ENCODE data around the gene TAL1. TPM values are rescaled to one million over a fixed set of nuclear protein-coding genes. Genes with fewer than 3 reads are reported as not detected.

TAL1 gene
- total and polyA plus RNA-seq, 2 of the 8 experiments (the other 6 are each of a cell fraction or from before 2014, with no cell fraction given) = 0.09 to 0.15 TPM

- H3K23ac ChIP-seq (ENCODE audit: insufficient read length) = no peak overlapping the region
- no peaks in the 10 kb centered on the region for H4K20me1 ChIP-seq (replicated peaks in 1 of 2; ENCODE audit: control insufficient read depth in 1 of 2, insufficient read depth in 2 of 2, low read length in 2 of 2)
- FAIRE-seq (peak; percentile 52), DNase-seq (ENCODE audit: low read depth in 1 of 2, low spot score in 2 of 2) (no peak)
- H2BK20ac ChIP-seq (ENCODE audit: low read length) = no peak overlapping the region
- no peaks in the 10 kb centered on the region for H3K79me2 ChIP-seq (ENCODE audit: control insufficient read depth in 1 of 2, insufficient read depth in 2 of 2, low read length in 2 of 2)
- no peak overlapping the region for H3K14ac ChIP-seq (ENCODE audit: insufficient read length)
- no peak overlapping the region for H3K4ac ChIP-seq (replicated peaks; ENCODE audit: insufficient read length, low read depth, low read length)
- H3K79me1 ChIP-seq (ENCODE audit: low read depth, low read length) = no peaks in the 10 kb centered on the region
- no peak overlapping the region for H3K27ac ChIP-seq (ENCODE audit: low read depth, low read length)
- H2BK15ac ChIP-seq (ENCODE audit: low read length) = no peak overlapping the region
- peak overlapping the region; percentile 17 for H2BK120ac ChIP-seq (replicated peaks; ENCODE audit: low read depth, low read length)
- no peak overlapping the region for H2AK5ac ChIP-seq (ENCODE audit: low read depth, low read length)
- H3K9ac ChIP-seq (replicated peaks in 1 of 4; ENCODE audit: extremely low read depth in 1 of 4, low read depth in 3 of 4, low read length in 3 of 4) = no peak overlapping the region
- H3K4me3 ChIP-seq (ENCODE audit: extremely low read depth in 1 of 4, insufficient read depth in 2 of 4, low read depth in 3 of 4, low read length in 4 of 4) = peak overlapping the region in 2 of 4 experiments; percentile 25 to 45; a peak in 3 of 8 replicates
- peaks cover 1% of the 10 kb centered on the region; the same call in 1 of the 2 replicates for H3K23me2 ChIP-seq (ENCODE audit: low read depth, low read length)
- WGBS, 2 experiments (ENCODE audit: extremely low coverage in 1 of 2, insufficient coverage in 1 of 2, insufficient read length in 1 of 2, insufficient replicate concordance in 2 of 2, low coverage in 1 of 2, low lambda C conversion rate in 2 of 2, missing lambda C conversion rate in 1 of 2) = 51% methylated on average over 8 of the region's 8 CpGs; no CpG with 5 or more reads in 1 of the 2 experiments
- no peak overlapping the region for H4K5ac ChIP-seq (ENCODE audit: insufficient read length, low read depth, low read length)
- H3K9me3 ChIP-seq (ENCODE audit: insufficient read depth in 2 of 2, low read depth in 1 of 2, low read length in 1 of 2) = no peaks in the 10 kb centered on the region
- H3K4me2 ChIP-seq (ENCODE audit: insufficient read depth in 1 of 2, low read depth in 2 of 2, low read length in 2 of 2) = peak overlapping the region; percentile 67
- H3K36me3 ChIP-seq (ENCODE audit: control insufficient read depth in 2 of 4, insufficient read depth in 4 of 4, low read length in 3 of 4) = no peaks in the 10 kb centered on the region
- H3K56ac ChIP-seq (replicated peaks; ENCODE audit: insufficient read length, low read depth, low read length) = no peak overlapping the region
- peaks cover 2 to 37% (median 27%) of the 10 kb centered on the region in 4 experiments for H3K27me3 ChIP-seq (replicated peaks in 1 of 4; ENCODE audit: control insufficient read depth in 3 of 4, extremely low read depth in 1 of 4, insufficient read depth in 3 of 4, low read length in 3 of 4)
- no peak overlapping the region for H4K8ac ChIP-seq (ENCODE audit: extremely low read depth, insufficient read depth, low read length)
- peaks cover 5 to 25% (median 16%) of the 10 kb centered on the region in 4 experiments for H3K4me1 ChIP-seq (replicated peaks in 1 of 4; ENCODE audit: control insufficient read depth in 3 of 4, insufficient read depth in 4 of 4, low read length in 3 of 4)
- H4K91ac ChIP-seq (replicated peaks; ENCODE audit: insufficient read length, low read length) = no peak overlapping the region
- CTCF ChIA-PET (ENCODE audit: partially characterized antibody) = interaction anchor here (1.0 to 4.8 kb wide), 7 partner anchors 11 to 55 kb away, joined by 3 to 38 read pairs (median 4); no protein-coding TSS in a partner anchor
- H2BK12ac ChIP-seq (ENCODE audit: low read depth, low read length) = peak overlapping the region; percentile 50; the same call in 1 of the 2 replicates
- H3K18ac ChIP-seq (ENCODE audit: extremely low read depth, low read length) = no peak overlapping the region
- no peak overlapping the region for H2AFZ ChIP-seq (ENCODE audit: low read length)
- POLR2A ChIA-PET (ENCODE audit: partially characterized antibody) = interaction anchor here (0.8 to 1.1 kb wide), 3 partner anchors 14 to 29 kb away, joined by 3 read pairs; no protein-coding TSS in a partner anchor
- no peak overlapping the region for H2BK5ac ChIP-seq (ENCODE audit: low read depth, low read length)
- no peak for TF ChIP-seq RFX5 (IDR thresholded peaks at IDR 0.05; ENCODE audit: borderline replicate concordance, low read depth, low read length)
- TF ChIP-seq CTCF (IDR thresholded peaks at IDR 0.05; ENCODE audit: control extremely low read depth in 1 of 3, insufficient read depth in 1 of 3, low read depth in 1 of 3, low read length in 3 of 3) = no peak
- TF ChIP-seq EZH2 (IDR thresholded peaks at IDR 0.05; ENCODE audit: low read depth, low read length, severe bottlenecking) = no peak
- TF ChIP-seq KDM1A (IDR thresholded peaks at IDR 0.05; ENCODE audit: borderline replicate concordance, low read length) = no peak
- TF ChIP-seq NANOG (IDR thresholded peaks at IDR 0.05; ENCODE audit: insufficient read depth, low read depth, low read length, poor library complexity, severe bottlenecking) = no peak
- TF ChIP-seq NRF1 (IDR thresholded peaks at IDR 0.05; ENCODE audit: low read depth, low read length) = no peak
- TF ChIP-seq CREB1 (IDR thresholded peaks at IDR 0.05) = no peak
- TF ChIP-seq TCF12 (IDR thresholded peaks at IDR 0.05; ENCODE audit: low read depth, low read length) = no peak
- TF ChIP-seq ATF3 (IDR thresholded peaks at IDR 0.05; ENCODE audit: insufficient read depth, low read depth, low read length) = no peak
These were observed 24.1 kb downstream of the TAL1 start for GRCh38 chr1:47207803-47208373.

Data from H1 (cell line).